ENCODE measurements around the gene ATP5F1D.

GRCh38 chr19:1257475-1258162 is 16.1 kb downstream of the ATP5F1D start:
- TF ChIP-seq CTCF (IDR thresholded peaks at IDR 0.05) (no peak), POLR2A (IDR thresholded peaks at IDR 0.05) (no peak)
